NCI-H1092 treated with DMSO at 0.1 percent for 48 hours (cell line): ENCODE data around the gene GPHA2.

Experiments
- DNase-seq: peaks from one replicate; lab custom pipeline; 2025; lab: John Stamatoyannopoulos, UW

GPHA2 gene

DNA sequence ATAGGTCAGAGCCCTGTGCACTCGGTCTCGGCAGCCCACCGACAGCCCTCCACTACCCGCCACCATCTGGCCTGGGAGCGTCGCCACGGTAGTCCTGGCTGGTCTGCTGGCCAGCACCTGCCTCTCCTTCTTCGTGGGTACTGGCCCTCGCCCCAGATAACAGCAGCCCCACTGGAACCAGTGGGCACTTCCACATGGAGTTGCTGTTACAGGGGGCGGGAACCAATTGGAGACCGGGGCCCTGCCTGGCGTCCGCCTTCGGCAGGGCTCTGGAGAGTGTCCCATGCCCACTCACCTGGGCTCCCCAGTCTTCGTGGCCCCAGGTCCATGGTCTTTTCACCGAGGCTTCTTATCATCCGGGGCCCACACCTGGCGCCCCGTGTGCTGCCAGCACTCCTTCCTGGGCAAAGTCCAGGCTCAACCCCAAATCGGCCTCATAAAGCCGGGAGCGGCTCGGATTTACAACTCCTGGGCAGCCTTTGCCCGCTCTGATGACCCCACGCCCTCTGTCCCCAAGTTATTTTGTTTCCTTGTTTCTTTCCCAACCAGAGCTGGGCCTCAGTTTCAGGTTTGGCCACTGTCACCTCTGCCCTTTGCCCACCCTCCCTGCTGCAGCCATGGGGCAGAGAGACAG lies 44.4 kb downstream of the GPHA2 start:
- no peak for DNase-seq

DNA sequence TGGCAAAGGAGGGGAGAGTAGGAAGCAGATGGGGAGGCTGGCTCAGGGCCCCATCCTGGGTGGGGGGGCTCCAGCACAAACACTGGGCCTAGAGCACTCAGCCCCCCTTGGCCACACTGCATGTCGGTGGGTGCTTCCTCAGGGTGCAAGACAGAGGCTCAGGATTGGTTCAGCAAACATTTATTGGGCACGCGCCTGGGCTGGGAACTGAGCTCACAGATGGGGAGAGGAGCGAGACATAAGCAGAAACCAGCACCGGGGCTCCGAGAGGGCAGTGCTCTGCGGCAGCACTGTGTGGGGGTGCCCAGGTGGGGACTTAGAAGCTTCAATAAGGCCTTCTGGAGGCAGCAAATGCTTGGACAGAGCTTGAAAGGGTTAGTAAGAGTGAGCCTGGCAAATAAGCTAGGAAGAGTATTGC lies 45.2 kb downstream of the GPHA2 start:
- DNase-seq: no peak

DNA sequence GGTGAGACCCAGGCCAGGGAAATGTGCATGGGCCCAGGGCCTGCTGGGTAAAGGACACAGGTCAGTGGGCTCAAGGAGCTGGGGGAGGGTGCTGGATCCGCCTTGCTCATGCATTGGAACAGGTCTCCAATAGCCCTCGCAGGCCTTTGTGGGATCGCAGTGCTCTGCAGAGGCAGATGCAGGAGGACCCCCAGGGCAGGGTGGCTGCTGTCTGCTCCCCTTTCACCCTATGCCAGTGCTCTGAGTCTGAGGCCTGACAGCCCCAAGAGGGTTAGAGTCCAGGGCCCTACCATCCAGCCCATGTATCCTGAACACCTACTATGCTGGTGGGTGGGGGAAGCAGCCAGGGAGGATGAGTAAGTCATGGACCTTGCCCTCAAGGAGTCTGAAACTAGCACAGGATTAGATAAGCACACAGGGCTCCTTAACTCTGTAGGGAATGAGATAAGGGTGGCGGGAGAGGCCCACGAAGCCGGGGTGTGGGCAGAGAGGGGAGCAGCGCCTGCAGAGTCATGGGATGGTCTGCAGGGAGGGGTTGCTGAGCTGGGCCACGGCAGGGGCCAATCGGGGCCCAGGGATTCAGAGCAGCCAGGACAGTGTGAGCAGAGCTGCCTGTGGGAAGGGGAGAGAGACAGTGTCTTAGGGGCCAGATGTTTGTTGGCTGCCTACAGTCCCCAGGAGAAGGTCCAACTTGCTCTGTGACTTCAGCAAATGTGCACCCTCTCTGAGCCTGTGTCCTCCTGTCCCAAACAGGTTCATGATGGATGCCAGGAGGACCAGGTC lies 46.8 kb downstream of the GPHA2 start:
- DNase-seq: no peak

DNA sequence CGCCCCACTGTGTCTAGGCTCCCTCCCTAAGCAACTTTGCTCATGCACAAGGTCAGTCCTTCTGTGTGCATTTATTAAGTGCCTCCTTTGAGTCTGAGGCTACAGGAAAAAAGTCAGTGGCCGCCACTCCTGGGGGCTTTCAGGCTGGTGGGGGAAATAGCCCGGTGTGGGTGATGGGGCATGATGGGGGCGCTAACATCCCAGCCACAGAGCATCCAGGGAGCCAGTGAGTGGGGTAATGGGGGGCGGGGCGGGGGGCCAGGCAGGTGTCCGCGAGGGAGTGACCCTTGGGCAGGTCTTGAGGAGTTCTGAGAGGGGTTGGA lies 47.3 kb downstream of the GPHA2 start:
- DNase-seq: no peak

DNA sequence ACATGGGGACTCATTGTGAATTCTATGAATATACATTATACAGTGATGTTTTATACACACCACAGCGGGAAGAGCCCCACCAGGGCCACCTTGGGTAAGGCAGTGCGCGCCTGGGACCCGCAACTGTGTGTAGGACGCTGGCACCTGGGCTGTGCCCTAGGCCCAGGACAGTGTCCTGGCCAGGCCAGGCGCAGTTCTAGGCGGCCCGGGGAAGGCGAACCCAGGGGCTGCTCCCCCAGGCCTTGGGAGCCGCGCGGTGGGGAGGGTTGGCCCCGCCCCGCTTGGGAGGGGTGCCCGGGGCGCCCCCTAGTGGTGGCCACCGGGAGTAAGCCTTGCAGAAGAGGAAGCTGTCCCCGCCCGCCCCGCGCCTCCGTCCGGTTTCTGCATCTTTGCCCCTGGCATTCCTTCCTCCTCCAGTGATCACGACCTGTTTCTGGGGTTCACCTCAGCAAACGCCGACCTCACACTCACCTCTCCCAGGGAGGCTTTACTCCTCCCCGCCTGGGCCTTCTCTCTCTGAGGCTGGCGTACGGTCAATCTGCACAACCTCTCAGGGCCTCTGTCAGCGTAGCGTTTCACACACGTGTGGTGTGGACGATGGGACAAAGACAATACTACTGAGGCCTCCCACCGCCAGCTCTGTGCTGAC lies 47.8 kb downstream of the GPHA2 start:
- DNase-seq: peak; percentile 60

DNA sequence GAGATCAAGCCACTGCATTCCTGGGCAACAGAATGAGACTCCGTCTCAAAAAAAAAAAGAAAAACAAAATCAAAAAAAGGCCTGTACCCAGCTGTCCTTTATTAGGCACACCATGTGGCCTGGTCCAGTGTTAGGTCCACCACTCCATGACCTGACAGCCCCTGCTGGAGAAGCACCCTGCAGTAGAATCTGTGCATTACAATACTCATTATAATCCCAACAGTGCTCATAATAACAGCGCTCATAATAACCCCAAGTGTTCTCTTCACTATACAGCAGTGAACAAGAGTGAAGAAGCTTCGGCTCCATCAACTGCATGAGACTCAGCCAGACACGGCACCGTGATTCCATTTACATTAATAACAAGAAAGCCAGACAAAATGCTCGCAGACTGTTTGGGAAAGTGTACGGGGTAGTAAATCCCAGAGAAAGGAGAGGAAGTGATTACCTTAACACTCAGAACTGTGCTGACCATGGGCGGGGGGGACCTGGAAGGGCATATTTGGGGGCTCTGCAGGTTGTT lies 48.4 kb downstream of the GPHA2 start:
- no peak for DNase-seq

DNA sequence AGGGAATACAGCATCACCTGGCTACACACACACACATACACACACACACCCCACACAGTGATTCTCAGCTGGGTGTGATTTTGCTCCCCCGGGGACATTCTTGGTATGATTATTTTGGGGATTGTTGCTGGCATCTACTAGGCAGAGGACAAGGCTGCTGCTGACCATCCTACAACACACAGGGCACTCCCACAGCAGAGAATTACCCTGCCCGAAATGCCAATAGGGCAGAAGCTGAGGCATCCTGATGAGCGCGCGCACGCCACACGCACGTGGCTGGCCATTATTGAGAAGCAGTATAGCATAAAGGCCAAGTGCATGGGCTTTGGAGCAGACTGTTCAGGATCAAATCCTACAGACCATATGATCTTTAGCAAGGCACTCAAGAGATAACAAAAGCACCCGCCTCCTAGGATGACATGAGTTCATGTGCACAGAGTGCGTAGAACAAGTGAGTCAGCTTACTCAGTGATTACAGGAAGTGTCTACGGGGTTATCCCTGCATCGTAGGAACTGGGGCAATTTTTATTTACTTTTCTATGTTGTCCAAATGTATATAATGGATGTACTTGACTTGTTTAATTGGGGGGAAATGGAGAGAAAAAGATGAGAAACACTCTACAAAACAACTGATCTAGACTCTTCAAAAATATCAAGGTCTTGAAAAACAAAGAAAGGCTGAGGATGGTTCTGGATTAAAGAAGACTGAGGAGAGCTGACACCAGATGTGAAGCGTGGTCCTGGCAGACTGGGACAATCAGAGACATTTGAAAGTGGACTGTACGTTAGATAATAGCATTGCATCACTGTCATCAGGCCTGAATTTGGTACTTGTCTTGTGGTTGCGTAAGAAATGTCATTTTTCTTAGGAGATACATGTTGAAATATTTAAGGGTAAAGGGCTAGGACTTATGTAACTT lies 50.1 kb downstream of the GPHA2 start:
- DNase-seq: no peak
